Ecto neural progenitor cell (in vitro differentiated cells): ENCODE results near the gene IMMP2L.
"Not testable (repeated sequence)": the region's sequence is repeated elsewhere in the genome, so short reads cannot be mapped to it uniquely, and the experiment has no call there.

Experiments
- DNase-seq: peaks from one replicate; pipeline ENCODE4 v3.0.0-alpha.2; 2018; ENCODE audit warnings: low spot score

IMMP2L gene

DNA sequence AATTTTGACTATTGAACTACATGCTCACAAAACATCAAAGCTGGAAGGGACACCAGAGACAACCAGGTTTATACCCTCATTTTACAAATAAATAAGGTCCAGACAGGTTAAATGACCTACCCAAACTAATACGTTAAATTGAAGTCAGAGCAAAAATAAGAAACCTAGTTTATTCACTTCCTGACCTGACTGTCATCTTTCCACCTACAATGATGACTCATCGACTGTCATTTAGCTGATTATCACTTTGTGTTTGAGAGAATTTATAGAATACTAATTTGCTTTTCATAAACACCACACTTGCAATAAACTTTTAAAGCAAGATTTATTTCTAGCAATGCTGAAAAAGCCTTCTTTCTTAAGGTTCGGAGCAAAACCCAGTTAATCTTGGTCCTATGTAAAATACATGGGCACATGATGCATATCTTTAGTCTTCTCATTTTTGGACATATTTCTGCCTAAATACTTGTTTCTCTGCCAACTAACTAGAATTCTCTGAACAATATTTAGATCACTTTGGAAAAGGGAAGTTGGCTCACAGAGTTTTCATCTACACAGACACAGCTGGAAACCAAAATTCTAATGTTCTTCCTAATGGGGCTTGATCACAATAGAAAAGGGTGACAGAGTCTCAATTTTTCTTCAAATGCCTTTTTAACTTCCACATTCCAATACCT is 488.1 kb downstream of the IMMP2L start:
- no peak for DNase-seq

DNA sequence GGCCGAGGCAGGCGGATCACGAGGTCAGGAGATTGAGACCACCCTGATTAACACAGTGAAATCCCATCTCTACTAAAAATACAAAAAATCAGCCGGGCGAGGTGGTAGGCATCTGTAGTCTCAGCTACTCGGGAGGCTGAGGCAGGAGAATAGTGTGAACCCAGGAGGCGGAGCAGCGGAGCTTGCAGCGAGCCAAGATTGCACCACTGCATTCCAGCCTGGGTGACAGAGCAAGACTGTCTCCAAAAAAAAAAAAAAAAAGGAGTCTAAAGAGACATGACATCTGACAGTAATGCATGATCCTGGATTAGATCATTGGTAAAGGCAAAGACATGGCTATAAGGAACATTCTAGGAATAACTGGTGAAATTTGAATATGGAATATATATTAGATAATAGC is 489.6 kb downstream of the IMMP2L start:
- not testable (repeated sequence) for DNase-seq

DNA sequence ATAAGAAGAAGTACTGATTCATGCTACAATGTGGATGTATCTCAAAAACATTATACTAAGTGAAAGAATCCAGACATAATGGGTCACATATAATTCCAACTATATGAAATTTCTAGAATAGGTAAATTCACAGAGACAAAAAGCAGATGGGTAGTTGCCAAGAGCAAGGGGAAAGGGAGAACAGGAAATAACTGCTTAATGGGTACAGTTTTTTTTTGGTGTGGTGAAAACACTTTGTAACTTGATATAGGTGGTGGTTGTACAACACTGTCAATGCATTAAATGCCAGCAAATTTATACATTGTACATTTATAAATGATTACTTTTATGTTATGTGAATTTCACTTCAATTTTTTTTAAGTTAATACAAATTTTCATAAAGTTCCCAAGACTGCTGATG is 490.7 kb downstream of the IMMP2L start:
- DNase-seq: no peak

DNA sequence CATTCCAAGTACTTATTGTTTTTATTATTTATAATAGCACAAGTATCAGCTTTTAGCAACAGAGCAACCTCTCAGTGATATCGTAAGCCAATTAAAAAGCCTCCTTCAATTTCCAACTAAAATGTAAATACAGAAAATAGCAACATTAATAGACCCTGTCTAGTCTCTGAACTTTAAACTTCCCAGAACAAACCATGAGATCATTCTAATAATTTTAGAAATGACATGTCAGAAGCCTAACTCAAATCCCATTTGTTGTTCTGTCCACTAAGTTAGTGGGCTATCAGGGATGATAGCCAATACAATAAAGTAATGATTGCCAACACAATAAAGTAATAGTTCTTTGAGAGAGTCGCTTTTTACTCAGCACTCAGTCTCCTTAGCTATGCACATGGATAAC is 493.7 kb downstream of the IMMP2L start:
- DNase-seq: no peak

DNA sequence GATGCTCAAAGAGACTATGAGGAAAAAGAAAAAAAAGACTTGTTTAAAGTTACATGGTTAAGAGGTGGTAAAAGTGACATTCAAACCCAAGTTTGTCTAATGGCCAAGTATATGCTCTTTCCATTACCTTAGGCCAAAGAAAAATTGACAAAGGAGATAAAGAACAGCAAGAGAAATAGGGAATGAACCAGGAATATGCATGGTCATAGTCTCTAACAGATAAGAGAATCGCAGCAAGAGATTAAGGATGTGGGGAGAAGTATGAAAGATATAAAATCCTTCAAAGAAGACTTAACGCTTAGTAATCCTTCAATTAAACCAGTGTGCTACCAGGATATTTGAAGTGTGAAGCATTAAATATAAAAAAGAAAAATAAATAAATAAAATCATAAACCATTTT is 494.6 kb downstream of the IMMP2L start:
- no peak for DNase-seq

DNA sequence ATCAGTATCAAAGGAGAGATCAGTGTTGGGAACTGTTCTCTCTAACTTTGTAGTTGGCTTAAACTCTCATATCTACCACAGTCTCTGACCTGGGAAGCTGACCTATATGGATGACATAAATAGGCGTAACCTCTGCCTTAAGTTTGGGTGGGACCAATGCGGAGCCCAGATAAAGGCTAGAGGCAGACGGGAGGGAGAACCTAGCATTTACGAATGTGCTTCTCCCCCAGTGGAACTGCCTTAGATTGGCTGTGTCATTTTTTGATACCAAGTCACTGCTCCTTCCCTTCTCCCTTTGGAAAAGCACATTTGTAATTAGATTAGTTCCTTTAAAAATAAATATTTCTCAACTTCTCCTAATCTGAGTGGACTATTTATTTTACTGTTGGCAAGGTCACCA is 495.0 kb downstream of the IMMP2L start:
- no peak for DNase-seq

DNA sequence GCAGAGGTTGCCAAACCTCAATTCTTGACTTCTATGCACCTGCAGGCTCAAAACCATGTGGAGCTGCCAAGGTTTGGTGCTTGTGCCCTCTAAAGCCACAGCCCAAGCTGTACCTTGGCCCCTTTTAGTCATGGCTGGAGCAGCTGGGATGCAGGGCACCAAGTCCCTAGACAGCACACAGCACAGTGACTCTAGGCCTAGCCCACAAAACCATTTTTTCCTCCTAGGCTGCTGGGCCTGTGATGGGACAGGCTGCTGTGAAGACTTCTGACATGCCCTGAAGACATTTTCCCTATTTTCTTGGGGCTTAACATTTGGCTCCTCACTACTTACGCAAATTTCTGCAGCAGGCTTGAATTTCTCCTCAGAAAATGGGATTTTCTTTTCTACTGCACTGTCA is 499.1 kb downstream of the IMMP2L start:
- DNase-seq: no peak

DNA sequence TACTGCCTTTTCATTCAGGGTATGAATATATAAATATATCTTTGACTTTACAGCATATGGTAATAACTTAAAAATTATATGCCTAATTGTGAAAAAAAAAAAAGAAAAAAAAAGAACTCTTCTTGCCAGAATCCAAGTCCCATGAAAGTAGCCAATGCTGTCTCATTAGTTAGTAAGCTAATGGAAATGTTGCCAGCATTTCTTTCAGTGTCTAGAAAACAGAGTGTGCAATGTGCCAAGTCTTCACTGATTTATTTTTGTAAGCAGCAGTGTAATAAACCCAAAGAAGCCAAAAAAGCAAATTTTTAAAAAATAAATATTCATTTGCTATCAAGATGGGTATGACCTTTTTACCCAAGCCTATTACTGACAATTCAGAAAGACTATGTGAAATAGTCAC is 502.5 kb downstream of the IMMP2L start:
- no peak for DNase-seq

DNA sequence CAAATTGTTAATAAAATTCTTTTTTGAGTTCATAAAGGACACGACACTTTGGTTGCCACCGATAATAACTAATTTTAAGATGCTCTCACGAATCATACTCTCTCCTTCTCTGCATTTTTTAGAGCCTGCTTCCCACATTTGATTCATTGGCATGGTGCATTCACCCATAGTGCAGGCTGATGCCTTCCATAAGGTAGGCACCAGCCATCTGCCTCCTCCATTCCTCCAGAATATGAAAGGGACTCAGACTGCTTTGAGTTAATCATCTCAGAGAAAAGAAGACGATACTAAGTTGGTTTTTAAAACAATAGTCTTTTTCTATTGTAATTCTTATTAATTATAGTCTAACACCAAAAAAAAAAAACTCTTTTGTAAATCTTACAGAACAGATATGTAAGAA is 505.2 kb downstream of the IMMP2L start:
- no peak for DNase-seq

DNA sequence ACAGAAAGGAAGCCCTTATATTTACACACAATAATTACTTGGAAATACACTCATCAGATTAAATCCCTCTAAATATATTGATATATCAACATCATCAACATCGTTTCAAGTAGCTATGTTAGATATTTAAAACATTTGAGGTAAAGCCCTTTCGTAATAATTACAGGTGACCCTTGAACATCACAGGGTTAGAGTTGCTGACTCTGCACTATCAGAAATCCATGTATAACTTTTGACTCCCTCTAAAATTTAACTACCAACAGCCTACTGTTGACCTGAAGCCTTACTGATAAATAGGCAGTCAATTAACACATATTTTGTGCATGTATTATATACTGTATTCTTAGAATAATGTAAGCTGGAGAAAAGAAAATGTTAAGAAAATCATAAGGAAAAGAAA is 505.9 kb downstream of the IMMP2L start:
- no peak for DNase-seq

DNA sequence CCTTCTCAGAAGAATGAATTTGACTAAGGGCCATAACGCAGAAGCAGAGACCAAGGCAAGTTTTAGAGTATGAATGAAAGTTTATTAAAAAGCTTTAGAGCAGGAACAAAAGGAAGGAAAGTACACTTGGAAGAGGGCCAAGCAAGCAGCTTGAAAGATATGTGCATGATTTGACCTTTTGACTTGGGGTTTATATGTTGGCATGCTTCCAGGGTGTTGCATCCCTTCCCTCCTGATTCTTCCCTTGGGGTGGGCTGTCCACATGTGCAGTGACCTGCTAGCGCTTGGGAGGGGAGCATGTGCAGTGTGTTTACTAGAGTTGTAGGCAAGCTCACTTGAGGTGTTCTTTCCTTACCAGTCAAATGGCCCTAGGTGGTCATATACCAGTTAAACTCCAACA is 509.3 kb downstream of the IMMP2L start:
- no peak for DNase-seq

DNA sequence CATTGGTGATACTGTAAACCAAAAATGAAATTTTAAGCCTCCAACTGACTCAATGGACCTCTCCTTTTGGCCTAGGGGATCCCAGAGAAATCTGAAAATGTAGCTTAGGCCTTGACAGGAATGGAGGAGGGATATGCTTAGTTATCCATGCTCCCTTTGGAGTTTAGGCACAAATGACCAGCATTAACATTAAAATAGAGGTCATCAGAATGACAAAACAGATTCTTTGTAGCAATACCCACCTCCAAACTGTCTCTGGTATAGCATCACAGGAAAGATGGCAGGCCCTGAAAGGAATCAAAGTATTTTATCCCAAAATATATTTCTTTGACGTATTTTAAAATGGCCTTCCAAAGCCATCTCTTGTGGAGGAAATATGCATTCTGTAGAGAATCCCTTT is 510.5 kb downstream of the IMMP2L start:
- DNase-seq: no peak

DNA sequence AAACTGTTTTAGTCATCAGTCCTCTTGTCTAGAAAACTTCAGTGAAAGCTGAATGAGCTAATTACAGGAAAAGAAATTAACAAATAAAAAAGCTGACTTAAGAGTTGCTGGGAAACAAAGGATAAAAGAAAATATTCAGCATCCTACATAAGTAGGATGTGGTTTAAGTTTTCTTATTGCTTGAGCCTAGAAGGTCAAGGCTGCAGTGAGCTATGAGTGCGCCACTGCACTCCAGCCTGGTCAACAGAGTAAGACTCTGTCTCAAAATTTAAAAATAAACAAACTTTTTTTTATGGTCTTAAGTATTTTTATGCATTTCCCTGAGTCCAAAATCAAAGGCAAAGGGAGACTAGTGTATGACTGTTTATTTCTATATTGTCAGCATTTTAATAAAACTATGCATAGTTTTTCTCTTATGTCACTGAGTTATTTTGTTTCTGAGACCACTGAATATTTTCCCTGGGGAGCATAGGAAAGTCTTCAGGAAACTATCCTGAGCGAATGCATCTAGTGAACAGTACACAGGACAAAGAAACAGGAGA is 511.3 kb downstream of the IMMP2L start:
- DNase-seq: no peak

DNA sequence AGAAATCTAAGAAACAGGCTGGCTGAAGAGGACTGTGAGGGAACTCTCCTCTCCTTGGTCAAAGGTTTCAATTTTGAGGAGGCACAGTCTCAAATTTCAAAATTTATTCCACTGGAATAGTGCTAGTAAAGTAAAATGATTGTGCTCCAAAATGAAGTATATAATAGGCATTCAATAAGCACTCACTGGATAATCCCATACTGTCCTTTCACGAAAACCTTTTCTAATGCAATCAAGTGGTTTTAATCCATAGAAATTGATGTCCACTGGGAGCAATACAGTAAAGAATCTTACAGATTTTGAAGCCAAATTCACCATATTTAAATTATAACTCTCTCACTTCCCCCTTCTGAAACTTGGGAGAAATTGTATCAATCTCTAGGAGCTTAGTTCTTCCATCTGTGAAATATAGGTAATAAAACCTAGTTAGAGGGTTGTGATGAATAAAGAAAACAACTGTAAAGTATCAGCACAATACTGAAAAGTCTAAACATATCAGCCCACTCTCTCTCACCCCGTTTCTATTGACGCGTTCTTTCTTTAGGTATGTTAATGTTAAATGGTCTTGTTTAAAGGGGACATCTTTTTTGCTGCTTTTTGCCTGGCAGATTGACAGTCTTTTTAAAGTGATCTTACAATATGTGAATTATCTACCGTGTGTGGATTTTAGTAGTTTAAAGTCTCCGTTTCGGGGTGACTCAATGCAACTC is 512.2 kb downstream of the IMMP2L start:
- DNase-seq: no peak

DNA sequence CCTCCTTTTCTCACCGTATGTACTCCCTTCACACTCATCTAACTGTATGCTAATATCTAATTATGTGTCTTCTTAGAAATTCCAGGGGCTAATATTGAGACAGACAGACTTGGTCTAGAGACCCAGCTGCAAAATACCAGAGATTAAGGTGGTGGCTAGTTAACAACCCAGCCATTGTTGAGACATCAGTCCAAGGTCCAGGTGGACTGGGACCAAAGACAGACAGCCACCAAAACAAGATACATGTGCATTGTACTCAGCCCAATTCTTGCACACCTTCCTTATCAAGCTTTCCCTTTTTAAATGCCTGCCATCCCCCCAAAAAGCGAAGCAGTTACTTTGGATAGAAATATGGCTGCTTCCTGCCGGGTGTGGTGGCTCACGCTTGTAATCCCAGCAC is 514.7 kb downstream of the IMMP2L start:
- DNase-seq: no peak

DNA sequence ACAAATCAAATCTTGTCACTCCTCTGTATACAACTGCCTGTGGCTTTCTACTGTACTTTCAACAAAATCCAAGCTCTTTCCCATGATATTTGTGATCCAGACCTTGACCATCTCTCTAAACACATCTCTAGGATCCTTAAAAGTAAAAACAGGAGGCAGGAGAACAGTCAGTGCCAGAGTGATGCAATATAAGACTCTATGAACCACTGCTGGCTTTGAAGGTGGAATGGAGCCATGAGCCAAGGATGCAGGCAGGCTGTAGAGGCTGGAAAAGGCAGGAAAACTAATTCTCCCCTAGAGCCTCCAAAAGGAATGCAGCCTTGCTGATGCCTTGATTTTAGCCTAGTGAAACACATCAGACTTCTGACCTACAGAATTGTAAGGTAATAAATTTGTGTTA is 516.8 kb downstream of the IMMP2L start:
- DNase-seq: no peak

DNA sequence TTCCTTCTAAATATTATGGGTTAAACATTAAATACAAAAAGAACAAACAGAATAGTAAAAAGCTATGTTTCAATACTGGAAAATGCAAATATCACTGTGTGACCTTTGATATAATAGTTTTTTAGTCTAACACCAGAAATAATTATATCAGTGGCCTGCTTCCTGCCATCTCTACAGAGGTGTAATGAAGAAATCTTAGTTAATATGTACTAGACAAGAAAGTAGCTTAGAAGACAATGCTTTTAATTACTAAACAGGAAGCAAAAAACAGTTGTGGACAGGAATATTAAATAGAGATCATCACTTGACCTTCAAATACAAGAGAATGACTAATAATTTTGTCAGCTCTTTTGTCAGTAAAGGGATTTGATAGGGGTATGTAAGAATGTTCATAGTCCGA is 518.7 kb downstream of the IMMP2L start:
- DNase-seq: no peak

DNA sequence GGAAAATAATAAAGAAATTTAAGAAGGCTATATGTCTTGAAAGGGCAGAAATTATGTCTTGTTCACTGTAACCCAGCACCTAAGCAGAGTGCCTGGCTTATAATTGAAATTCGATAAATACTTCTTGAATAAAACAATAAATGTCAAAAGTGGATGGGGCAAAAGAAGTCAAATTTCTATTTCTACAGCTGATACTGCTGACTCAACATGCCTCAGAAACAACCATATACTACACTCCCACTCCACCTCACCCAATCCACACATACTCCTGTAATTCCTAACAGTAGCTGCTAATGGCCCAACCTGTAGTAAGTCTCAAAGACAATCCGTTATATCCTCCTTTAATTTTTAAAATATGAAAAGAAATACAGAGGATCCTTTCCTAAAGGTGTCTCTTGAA is 519.5 kb downstream of the IMMP2L start:
- DNase-seq: no peak

DNA sequence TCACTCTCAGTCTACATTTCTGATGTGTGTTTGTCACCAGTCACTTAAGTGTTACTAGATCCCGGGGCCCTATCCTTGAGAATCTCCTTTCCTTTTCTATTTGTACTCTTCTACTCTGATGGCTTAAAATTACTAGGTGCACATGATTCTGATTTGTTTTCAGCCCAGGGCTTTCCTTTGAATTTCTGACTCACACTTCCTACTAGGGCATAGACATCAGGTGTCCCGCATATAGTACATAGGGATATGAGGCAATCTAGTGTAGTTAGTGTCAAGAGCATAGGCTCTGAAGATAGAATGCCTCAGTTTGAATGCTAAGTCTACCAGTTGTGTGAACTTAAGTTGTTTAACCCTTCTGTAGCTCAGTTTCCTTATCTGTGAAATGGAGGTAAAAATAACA is 520.7 kb downstream of the IMMP2L start:
- no peak for DNase-seq

DNA sequence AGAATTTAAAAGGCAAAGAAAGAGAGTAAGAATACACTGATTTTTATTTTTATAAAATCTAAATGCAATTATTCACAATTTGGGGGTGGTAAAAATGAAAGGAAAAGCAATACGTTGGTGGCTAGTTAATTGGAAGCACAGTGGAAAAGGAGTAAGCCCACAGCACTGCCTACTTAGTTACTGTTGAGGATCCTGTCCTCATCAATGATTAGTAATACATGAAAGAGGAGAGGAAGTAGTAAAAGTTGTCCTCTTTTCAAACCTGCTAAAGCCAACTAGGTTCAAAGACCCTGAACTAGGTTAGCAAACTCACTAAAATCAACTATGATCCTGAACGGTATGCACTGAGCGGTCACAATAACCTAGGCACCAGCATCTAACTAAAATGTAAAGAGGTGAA is 524.1 kb downstream of the IMMP2L start:
- DNase-seq: no peak

DNA sequence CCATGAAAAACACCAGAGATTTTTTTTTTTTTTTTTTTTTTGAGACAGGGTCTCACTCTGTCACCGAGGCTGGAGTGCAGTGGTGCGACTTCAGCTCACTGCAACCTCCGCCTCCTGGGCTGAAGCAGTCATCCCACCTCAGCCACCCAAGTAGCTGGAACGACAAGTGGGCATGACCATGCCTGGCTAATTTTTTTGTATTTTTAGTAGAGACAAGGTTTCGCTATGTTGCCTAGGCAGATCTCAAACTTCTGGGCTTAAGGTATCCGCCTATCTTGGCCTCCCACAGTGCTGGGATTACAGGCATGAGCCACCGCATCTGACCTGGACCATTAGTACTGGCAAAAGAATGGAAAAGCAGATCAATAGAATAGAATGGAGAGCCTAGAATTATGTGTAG is 530.4 kb downstream of the IMMP2L start:
- no peak for DNase-seq

DNA sequence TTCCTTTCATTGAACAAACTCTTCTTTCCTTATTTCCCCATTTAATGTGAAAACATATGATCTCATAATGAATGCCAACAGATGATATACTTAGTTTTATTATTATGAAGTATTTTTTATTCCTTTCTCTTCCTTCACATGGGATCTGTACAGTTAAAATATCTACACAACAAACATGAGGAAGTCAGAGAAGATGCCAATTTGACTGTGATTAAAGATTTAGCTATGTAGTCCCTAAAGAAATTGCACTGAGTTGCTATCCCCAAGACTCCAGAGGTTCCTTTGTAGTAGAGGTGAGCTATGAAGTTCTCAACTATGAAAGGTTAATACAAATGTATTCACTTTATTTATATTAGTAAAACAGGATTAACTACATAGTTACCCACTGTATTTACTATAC is 532.0 kb downstream of the IMMP2L start:
- no peak for DNase-seq

DNA sequence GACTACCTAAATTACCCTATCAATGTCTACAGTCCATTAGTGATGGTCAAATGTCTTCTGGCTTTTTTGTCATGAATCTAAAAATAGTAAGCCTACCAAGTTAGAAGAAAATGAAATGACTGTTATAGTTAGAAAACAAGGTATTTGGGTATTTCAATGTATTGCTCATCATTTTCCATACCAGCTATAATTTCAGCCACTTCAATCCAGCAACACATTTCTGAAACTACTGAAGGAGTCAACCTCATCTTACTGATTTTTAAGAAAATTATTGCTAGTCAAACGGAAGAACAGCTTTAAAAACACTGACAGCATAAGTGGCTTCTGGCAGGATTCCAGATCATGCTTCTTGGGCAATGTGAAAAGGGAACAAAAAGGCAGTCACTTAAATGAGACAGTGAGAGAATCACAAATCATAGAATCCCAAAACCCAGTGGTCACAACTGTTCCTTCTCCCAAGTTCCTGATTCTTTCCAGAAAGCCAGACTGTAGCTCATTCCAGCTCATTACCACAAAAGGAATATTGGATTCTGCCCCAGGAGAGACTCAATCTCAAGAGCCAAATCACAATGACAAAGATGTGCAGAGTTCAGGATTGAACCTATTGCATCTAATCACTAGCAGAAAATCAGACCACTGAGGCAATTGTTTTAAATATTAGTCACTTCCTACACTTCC is 532.6 kb downstream of the IMMP2L start:
- DNase-seq: no peak
